SK-N-SH treated with all-trans-retinoic acid at 6 μM for 48 hours (cell line): Measurements from ENCODE around the gene BMPR2.

Experiments
- ATAC-seq: fragments of 200-7000 bp; cut with Tn5 transposase; 3 replicates; pipeline ENCODE4 v1.9.1; 2020; ENCODE audit warnings: mild to moderate bottlenecking, moderate library complexity
- ARNTL ChIP-seq: fragments of 450-650 bp; formaldehyde crosslinking; IDR thresholded peaks from 2 replicates; pipeline ENCODE4 v1.5.0; 2020; ENCODE audit warnings: low read depth, mild to moderate bottlenecking, moderate library complexity, borderline replicate concordance
- CREB5 ChIP-seq: fragments of 250-450 bp; sonication (Bioruptor Pico); IDR thresholded peaks from 2 replicates; pipeline ENCODE4 v1.5.1; 2020; ENCODE audit warnings: low read depth, mild to moderate bottlenecking, moderate library complexity
- CSDC2 ChIP-seq: fragments of 250-450 bp; sonication (Bioruptor Pico); IDR thresholded peaks from 2 replicates; pipeline ENCODE4 v1.5.0; 2020; ENCODE audit warnings: mild to moderate bottlenecking, moderate library complexity
- ESRRG ChIP-seq: fragments of 250-450 bp; sonication (Bioruptor Pico); IDR thresholded peaks from 2 replicates; pipeline ENCODE4 v1.6.1; 2021; ENCODE audit warnings: mild to moderate bottlenecking
- SNAI2 ChIP-seq: fragments of 250-450 bp; sonication (Bioruptor Pico); IDR thresholded peaks from 2 replicates; pipeline ENCODE4 v1.5.0; 2020; ENCODE audit warnings: mild to moderate bottlenecking, moderate library complexity
- TCF4 ChIP-seq: fragments of 250-450 bp; sonication (Bioruptor Pico); IDR thresholded peaks from 2 replicates; pipeline ENCODE4 v1.8.0; 2021; ENCODE audit warnings: mild to moderate bottlenecking, moderate library complexity, borderline replicate concordance
- TOX ChIP-seq: fragments of 250-450 bp; sonication (Bioruptor Pico); IDR thresholded peaks from 2 replicates; pipeline ENCODE4 v1.8.0; 2021; ENCODE audit warnings: mild to moderate bottlenecking, moderate library complexity, borderline replicate concordance
- TSHZ2 ChIP-seq: fragments of 250-450 bp; sonication (Bioruptor Pico); IDR thresholded peaks from 2 replicates; pipeline ENCODE4 v1.5.0; 2020; ENCODE audit warnings: mild to moderate bottlenecking, moderate library complexity
- ZFP3 ChIP-seq: fragments of 250-450 bp; sonication (Bioruptor Pico); IDR thresholded peaks from 2 replicates; pipeline ENCODE4 v1.5.0; 2020; ENCODE audit warnings: mild to moderate bottlenecking, moderate library complexity
- ZFP30 ChIP-seq: fragments of 450-650 bp; formaldehyde crosslinking; IDR thresholded peaks from 2 replicates; pipeline ENCODE4 v1.5.0; 2022; ENCODE audit warnings: mild to moderate bottlenecking, moderate library complexity
- ZNF565 ChIP-seq: fragments of 450-650 bp; formaldehyde crosslinking; conservative IDR thresholded peaks from 2 replicates; pipeline ENCODE4 v1.5.0; 2020; ENCODE audit warnings: low read depth, mild to moderate bottlenecking, moderate library complexity
- ZNF70 ChIP-seq: fragments of 450-650 bp; formaldehyde crosslinking; IDR thresholded peaks from 2 replicates; pipeline ENCODE4 v1.5.0; 2020; ENCODE audit warnings: mild to moderate bottlenecking, moderate library complexity
- ZNF8 ChIP-seq: fragments of 450-650 bp; formaldehyde crosslinking; IDR thresholded peaks from 2 replicates; pipeline ENCODE4 v1.5.0; 2020; ENCODE audit warnings: mild to moderate bottlenecking, moderate library complexity

Gene BMPR2

DNA sequence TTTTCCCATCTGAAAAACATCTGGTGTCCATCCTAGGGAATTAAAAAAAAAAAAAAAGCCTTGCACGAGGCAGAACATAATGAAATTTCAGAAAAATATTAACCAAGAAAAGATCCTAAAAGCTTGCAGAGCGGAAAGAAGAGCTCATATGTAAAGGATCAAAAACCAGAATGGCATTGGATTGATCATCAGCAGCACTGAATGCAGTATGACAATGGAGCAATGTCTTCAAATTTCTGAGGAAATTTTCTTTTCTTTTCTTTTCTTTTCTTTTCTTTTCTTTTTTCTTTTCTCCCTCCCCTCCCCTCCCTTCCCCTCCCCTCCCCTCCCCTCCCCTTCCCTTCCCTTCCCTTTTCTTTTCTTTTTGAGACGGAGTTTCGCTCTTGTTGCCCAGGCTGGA lies 237.4 kb downstream of the BMPR2 start:
- ATAC-seq, result no peak
- TF ChIP-seq ZNF8 (CRISPR knock-in tag) (no peak), CSDC2 (CRISPR knock-in tag) (no peak), ZNF70 (CRISPR knock-in tag) (no peak), TSHZ2 (no peak), TOX (CRISPR knock-in tag) (no peak), SNAI2 (CRISPR knock-in tag) (no peak), ZFP30 (no peak), ZNF565 (CRISPR knock-in tag) (no peak), ESRRG (CRISPR knock-in tag) (no peak), CREB5 (CRISPR knock-in tag) (no peak), TCF4 (CRISPR knock-in tag) (no peak), ARNTL (CRISPR knock-in tag) (no peak), ZFP3 (no peak)
